Bronchial epithelial cell (primary cell): ENCODE measurements around the gene EYA2. TPM values are rescaled to one million over a fixed set of nuclear protein-coding genes. Genes with fewer than 3 reads are reported as not detected.

Experiments
- DNase-seq: peaks from one replicate; pipeline ENCODE4 v3.0.0-alpha.2; 2010; ENCODE audit warnings: low read depth
- FAIRE-seq: peaks from 2 replicates; lab custom pipeline; 2011; peaks lifted over from hg19 to GRCh38; lab: Jason Lieb, UNC
- H3K27me3 ChIP-seq: 2 replicates; pipeline ENCODE4 v1.5.1; 2011; ENCODE audit warnings: low read length; ENCODE audit not compliant: control insufficient read depth, insufficient read depth
- H3K36me3 ChIP-seq: 2 replicates; pipeline ENCODE4 v1.5.1; 2011; ENCODE audit warnings: low read length; ENCODE audit not compliant: control insufficient read depth, insufficient read depth
- H3K4me3 ChIP-seq: 2 replicates; pipeline ENCODE4 v1.5.1; 2011; ENCODE audit warnings: mild to moderate bottlenecking, low read depth, low read length, control low read depth
- CTCF ChIP-seq: IDR thresholded peaks from 2 replicates; pipeline ENCODE4 v1.5.1; 2011; ENCODE audit warnings: mild to moderate bottlenecking, moderate library complexity, low read length, control low read depth, inconsistent platforms; ENCODE audit not compliant: insufficient read depth, severe bottlenecking
- total RNA-seq: library from RNA; depleted of rRNA; stranded (reverse); fragments of >200 nt; gene quantifications from 2 replicates; pipeline ENCODE4 v1.2.1, GENCODE V29; 2014

The EYA2 gene
- total RNA-seq, 1 donor from 2014 or later, result 8.4 TPM

GRCh38 chr20:47178851-47179250 lies 284.2 kb downstream of the EYA2 start:
- no peak for TF ChIP-seq CTCF
- H3K4me3 ChIP-seq, result no peak overlapping the region
- DNase-seq (no peak), FAIRE-seq (no peak)
- no peaks in the 10 kb centered on the region for H3K27me3 ChIP-seq
- H3K36me3 ChIP-seq, result peaks cover 13% of the 10 kb centered on the region

- Histone ChIP-seq H3K27me3 (no peaks in the 10 kb centered on the region), H3K4me3 (no peak overlapping the region), H3K36me3 (peaks cover 15% of the 10 kb centered on the region)
- DNase-seq, result no peak
- no peak for FAIRE-seq
- no peak for TF ChIP-seq CTCF
These were observed 284.6 kb downstream of the EYA2 start for GRCh38 chr20:47179267-47179666.

GRCh38 chr20:47181056-47181862 lies 286.6 kb downstream of the EYA2 start:
- peak; percentile 88 for DNase-seq
- no peaks in the 10 kb centered on the region for H3K27me3 ChIP-seq
- TF ChIP-seq CTCF, result no peak
- no peak overlapping the region for H3K4me3 ChIP-seq
- H3K36me3 ChIP-seq, result peaks cover 14% of the 10 kb centered on the region
- peak; percentile 91 for FAIRE-seq

- no peak for FAIRE-seq
- no peak for TF ChIP-seq CTCF
- no peak overlapping the region for H3K4me3 ChIP-seq
- H3K36me3 ChIP-seq, result peaks cover 19% of the 10 kb centered on the region
- H3K27me3 ChIP-seq, result no peaks in the 10 kb centered on the region
- DNase-seq, result no peak
These were observed 288.7 kb downstream of the EYA2 start for GRCh38 chr20:47183367-47183766.

GRCh38 chr20:47187450-47188195 lies 293.0 kb downstream of the EYA2 start:
- Histone ChIP-seq H3K36me3 (peaks cover 15% of the 10 kb centered on the region), H3K27me3 (no peaks in the 10 kb centered on the region), H3K4me3 (no peak overlapping the region)
- FAIRE-seq (no peak), DNase-seq (no peak)
- no peak for TF ChIP-seq CTCF
